HepG2 (cell line): Measurements from ENCODE around the gene LYPD6. TPM values are rescaled to one million over a fixed set of nuclear protein-coding genes. Genes with fewer than 3 reads are reported as not detected.
A peak's percentile ranks its signal among the peaks of the same experiment; 100 is the strongest.

Experiments used
- CCDC6 ChIP-seq: sonication (generic); formaldehyde crosslinking; IDR thresholded peaks from 2 replicates; pipeline ENCODE4 v1.8.1; 2022; ENCODE audit warnings: mild to moderate bottlenecking, missing genetic modification reagents, moderate library complexity
- ERF ChIP-seq: IDR thresholded peaks from 2 replicates; pipeline ENCODE4 v1.6.1; 2018; ENCODE audit warnings: missing biosample characterization, missing genetic modification reagents
- HDAC6 ChIP-seq: fragments of 200-600 bp; sonication (generic); IDR thresholded peaks from 2 replicates; pipeline ENCODE4 v1.7.0; 2017; ENCODE audit warnings: mild to moderate bottlenecking, antibody characterized with exemption, low read length, low read depth
- HHEX ChIP-seq: IDR thresholded peaks from 2 replicates; pipeline ENCODE4 v1.6.1; 2016; ENCODE audit warnings: control low read depth
- IRF9 ChIP-seq: sonication (generic); formaldehyde crosslinking; IDR thresholded peaks from 2 replicates; pipeline ENCODE4 v1.8.0; 2022; ENCODE audit warnings: missing genetic modification reagents, mild to moderate bottlenecking, borderline replicate concordance
- MAZ ChIP-seq, 2 experiments: sonication (generic) in 1 of 2; formaldehyde crosslinking in 1 of 2; IDR thresholded peaks; 2 replicates each; pipeline versions ENCODE4 v1.5.0 to v1.6.1; 2012 to 2020; ENCODE audit warnings: low read depth in 2 of 2, mild to moderate bottlenecking in 2 of 2, borderline replicate concordance in 1 of 2, improper control_type of control experiment in 1 of 2, low read length in 1 of 2, missing genetic modification reagents in 1 of 2, moderate library complexity in 1 of 2
- MIER2 ChIP-seq: IDR thresholded peaks from 2 replicates; pipeline ENCODE4 v1.6.1; 2016; ENCODE audit warnings: missing biosample characterization, missing genetic modification reagents
- NPAS2 ChIP-seq: sonication (generic); formaldehyde crosslinking; IDR thresholded peaks from 2 replicates; pipeline ENCODE4 v1.8.0; 2022; ENCODE audit warnings: mild to moderate bottlenecking, missing genetic modification reagents, borderline replicate concordance
- PRDM15 ChIP-seq: sonication (generic); formaldehyde crosslinking; IDR thresholded peaks from 2 replicates; pipeline ENCODE4 v1.4.0; 2020; ENCODE audit warnings: missing genetic modification reagents
- PRPF4 ChIP-seq: fragments of 200-400 bp; formaldehyde crosslinking; IDR thresholded peaks from 2 replicates; pipeline ENCODE4 v1.6.1; 2016; ENCODE audit warnings: low read length, low read depth; ENCODE audit not compliant: poor library complexity, severe bottlenecking
- RBM22 ChIP-seq: fragments of 200-400 bp; formaldehyde crosslinking; optimal IDR thresholded peaks from 2 replicates; pipeline ENCODE3; 2017; ENCODE audit warnings: mild to moderate bottlenecking, low read length, moderate library complexity
- SALL1 ChIP-seq: sonication (generic); formaldehyde crosslinking; IDR thresholded peaks from 2 replicates; pipeline ENCODE4 v1.8.0; 2022; ENCODE audit warnings: mild to moderate bottlenecking, missing genetic modification reagents
- SKIL ChIP-seq: sonication (generic); formaldehyde crosslinking; IDR thresholded peaks from 2 replicates; pipeline ENCODE4 v1.8.0; 2022; ENCODE audit warnings: missing genetic modification reagents, mild to moderate bottlenecking, moderate library complexity, borderline replicate concordance
- ZFP36L1 ChIP-seq: sonication (generic); formaldehyde crosslinking; IDR thresholded peaks from 2 replicates; pipeline ENCODE4 v1.8.0; 2022; ENCODE audit warnings: mild to moderate bottlenecking, missing genetic modification reagents, moderate library complexity
- ZNF230 ChIP-seq: sonication (generic); formaldehyde crosslinking; IDR thresholded peaks from 2 replicates; pipeline ENCODE4 v1.4.0; 2020; ENCODE audit warnings: mild to moderate bottlenecking, missing genetic modification reagents
- ZNF569 ChIP-seq: sonication (generic); formaldehyde crosslinking; IDR thresholded peaks from 2 replicates; pipeline ENCODE4 v1.5.0; 2020; ENCODE audit warnings: mild to moderate bottlenecking, missing genetic modification reagents, moderate library complexity, borderline replicate concordance
- ZNF713 ChIP-seq: sonication (generic); formaldehyde crosslinking; IDR thresholded peaks from 2 replicates; pipeline ENCODE4 v1.4.0; 2020; ENCODE audit warnings: mild to moderate bottlenecking, missing genetic modification reagents
- polyA plus RNA-seq, 8 experiments: library from polyadenylated mRNA; depleted of rRNA in 3 of 8; stranded (reverse) in 7 of 8; unstranded in 1 of 8; fragments of >200 nt; fragmentation: Illumina TruSeq in 4 of 8; extraction: Trizol in 4 of 8; gene quantifications; 2 replicates each; pipeline versions ENCODE4 v1.2.1 to v1.2.3, GENCODE V29; 2011 to 2016; ENCODE audit warnings: low read depth in 4 of 8, missing spikeins in 1 of 8, mixed read lengths in 1 of 8; ENCODE audit not compliant: insufficient read depth in 1 of 8
- total RNA-seq, 5 experiments: library from RNA; depleted of rRNA; stranded (reverse); fragments of >200 nt; fragmentation: Illumina TruSeq; extraction: Trizol; gene quantifications; 2 replicates each; pipeline ENCODE4 v1.2.3, GENCODE V29; 2016; ENCODE audit warnings: low read depth in 1 of 5
- TF ChIP-seq, protein P1 (sequence below): sonication (generic); formaldehyde crosslinking; IDR thresholded peaks from 2 replicates; pipeline ENCODE4 v1.9.0; 2021; ENCODE audit warnings: missing genetic modification reagents, borderline replicate concordance

Gene LYPD6
- total and polyA plus RNA-seq, 2 of the 13 experiments (the other 11 are each of a cell fraction or from before 2014, with no cell fraction given): 0.01 to 0.07 TPM

DNA sequence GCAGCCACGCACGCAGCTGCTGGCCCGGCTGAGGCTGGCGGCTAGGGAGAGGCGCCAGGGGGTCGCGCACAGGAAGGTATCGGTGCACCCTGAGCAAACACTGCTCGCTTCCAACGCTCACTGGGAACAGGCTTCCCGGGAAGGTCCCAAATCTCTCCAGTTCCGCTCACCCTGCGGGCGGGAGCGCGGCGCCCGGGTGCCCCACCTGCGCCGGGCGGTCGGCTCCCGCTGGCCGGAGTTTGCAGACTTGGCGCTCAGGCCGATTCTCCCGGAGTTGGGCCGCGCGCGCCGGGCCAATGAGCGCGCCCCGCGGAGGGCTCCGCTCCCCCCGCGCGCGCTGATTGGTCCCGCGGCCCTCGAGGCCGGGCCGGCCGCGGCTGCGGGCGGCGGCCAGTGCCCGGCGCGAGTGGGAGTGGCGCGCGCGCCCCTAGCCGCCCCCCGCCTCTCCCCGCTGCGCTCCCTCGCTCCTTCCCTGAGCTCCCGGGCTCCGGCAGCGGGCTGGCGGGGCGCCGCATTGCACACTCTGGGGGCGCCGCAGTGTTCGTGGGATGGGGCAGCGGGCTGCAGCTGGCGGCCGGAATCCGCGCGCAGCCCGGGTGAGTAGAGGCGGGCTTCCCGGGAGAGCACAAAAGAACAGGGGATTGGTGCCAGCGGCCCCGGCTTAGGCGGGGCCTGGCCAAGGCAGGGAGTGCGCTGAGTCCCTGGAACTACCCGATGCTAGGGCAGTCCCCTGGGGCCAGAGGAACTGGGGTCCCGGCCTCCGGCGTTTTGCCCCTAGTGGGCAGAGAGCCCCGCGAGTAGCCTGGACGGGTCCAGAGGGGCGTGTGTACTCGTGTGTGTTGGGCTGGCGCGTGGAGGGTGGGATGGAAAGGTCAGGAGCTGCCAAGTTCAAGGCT is at the start of gene LYPD6 (continued):
- TF ChIP-seq, protein P1, sequence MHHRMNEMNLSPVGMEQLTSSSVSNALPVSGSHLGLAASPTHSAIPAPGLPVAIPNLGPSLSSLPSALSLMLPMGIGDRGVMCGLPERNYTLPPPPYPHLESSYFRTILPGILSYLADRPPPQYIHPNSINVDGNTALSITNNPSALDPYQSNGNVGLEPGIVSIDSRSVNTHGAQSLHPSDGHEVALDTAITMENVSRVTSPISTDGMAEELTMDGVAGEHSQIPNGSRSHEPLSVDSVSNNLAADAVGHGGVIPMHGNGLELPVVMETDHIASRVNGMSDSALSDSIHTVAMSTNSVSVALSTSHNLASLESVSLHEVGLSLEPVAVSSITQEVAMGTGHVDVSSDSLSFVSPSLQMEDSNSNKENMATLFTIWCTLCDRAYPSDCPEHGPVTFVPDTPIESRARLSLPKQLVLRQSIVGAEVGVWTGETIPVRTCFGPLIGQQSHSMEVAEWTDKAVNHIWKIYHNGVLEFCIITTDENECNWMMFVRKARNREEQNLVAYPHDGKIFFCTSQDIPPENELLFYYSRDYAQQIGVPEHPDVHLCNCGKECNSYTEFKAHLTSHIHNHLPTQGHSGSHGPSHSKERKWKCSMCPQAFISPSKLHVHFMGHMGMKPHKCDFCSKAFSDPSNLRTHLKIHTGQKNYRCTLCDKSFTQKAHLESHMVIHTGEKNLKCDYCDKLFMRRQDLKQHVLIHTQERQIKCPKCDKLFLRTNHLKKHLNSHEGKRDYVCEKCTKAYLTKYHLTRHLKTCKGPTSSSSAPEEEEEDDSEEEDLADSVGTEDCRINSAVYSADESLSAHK: no peak
- no peak for TF ChIP-seq MIER2 (CRISPR knock-in tag)
- no peak for TF ChIP-seq ZFP36L1 (CRISPR knock-in tag)
- TF ChIP-seq ZNF569 (CRISPR knock-in tag): no peak
- TF ChIP-seq RBM22: no peak
- TF ChIP-seq PRDM15: no peak
- no peak for TF ChIP-seq SKIL (CRISPR knock-in tag)
- no peak for TF ChIP-seq PRPF4
- no peak for TF ChIP-seq ERF
- no peak for TF ChIP-seq NPAS2 (CRISPR knock-in tag)
- peak; percentile 19; the same call in 1 of the 2 replicates for TF ChIP-seq SALL1
- peak; percentile 55; the same call in 1 of the 2 replicates for TF ChIP-seq CCDC6 (CRISPR knock-in tag)
- TF ChIP-seq IRF9: no peak
- TF ChIP-seq MAZ (IDR thresholded peaks at IDR 0.05; ENCODE audit: borderline replicate concordance, low read depth, low read length): no peak
- no peak for TF ChIP-seq MAZ (CRISPR knock-in tag; IDR thresholded peaks at IDR 0.05; ENCODE audit: low read depth)
- no peak for TF ChIP-seq HHEX (CRISPR knock-in tag)
- TF ChIP-seq ZNF230: 0 out of 2 replicates have a peak, but pooled peaks have one; percentile 40
- TF ChIP-seq ZNF713 (CRISPR knock-in tag): no peak
- no peak for TF ChIP-seq HDAC6
